HG02840 (cell line): ENCODE measurements around the gene ZFAND3.

Experiments
- ATAC-seq: cut with Tn5 transposase; IDR thresholded peaks from one replicate; pipeline ENCODE4 v1.9.1; 2021; ENCODE audit warnings: mild to moderate bottlenecking, moderate library complexity, moderate number of reproducible peaks; ENCODE audit not compliant: unreplicated experiment, low FRiP score

The ZFAND3 gene

DNA sequence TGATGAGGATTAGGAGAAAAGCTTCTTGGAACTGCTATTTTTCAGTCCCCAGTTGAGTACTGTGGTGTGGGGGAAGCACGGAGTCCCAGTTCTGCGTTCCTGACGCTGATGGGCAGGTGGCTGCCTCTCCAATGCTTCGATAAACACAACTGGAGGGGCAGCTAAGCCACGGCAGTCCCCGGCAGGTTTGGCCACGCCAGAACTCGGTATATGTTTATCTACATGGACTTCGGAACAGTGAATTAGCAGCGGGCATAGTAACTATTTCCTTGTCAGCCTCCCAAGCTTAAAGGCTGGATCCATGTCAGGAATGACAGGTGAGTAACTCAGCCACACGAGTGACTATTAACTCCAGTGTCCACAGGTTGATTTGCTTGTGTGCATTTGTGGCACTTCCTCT, 354.4 kb downstream of the ZFAND3 start:
- no peak for ATAC-seq

DNA sequence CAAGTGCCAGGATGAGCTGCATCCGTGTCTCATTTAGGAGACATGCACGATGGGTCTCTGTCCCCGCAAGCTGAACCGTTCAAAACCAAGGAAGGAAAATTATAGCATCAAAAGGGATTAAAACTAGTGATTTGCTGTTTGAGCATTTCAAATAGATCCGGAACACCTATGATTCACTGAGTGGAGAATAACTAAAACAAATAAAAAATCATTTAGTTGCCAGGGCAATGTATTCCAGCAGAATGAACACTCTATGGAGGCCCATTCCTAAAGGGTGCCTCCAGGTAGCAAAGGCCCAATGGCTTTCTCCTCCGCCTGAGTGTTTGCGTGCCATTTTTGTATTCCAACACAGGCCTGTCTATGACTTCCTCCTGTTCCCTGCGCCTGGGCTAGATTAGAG, 354.8 kb downstream of the ZFAND3 start:
- no peak for ATAC-seq

DNA sequence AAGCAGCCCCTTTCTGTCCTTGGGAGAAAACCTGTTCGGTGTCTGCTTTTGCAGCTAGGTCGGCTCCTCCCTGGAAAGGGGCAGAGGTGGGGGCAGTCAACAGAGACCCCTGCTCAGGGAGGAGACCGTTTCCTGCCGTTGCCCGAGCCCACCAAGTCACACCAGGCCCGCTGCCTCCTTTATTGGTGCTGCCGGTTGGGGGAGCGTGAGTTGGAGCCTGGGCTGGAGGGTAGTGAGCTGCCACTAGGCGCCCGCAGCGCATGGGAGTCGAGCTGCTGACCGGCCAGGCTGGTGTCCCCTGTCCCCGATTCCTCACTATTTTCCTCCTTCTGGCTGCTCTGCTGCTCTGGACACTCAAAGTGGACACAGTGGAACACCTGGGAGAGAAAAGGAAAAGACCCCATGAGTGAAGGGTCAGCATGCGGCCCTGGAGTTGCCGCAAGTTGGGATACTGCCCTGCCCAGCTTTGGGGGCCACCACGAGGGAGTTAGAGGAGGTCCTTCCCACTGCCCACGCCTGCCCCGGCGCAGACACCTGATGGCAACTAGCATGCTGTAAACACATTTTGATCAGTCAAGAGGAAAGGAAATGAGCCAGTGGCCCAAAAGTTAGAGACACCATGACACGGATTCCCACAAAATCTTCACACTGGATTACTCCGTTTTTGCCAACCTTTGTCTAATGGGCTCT, 355.4 kb downstream of the ZFAND3 start:
- no peak for ATAC-seq

GRCh38 chr6:38175786-38176185, 356.3 kb downstream of the ZFAND3 start:
- no peak for ATAC-seq

DNA sequence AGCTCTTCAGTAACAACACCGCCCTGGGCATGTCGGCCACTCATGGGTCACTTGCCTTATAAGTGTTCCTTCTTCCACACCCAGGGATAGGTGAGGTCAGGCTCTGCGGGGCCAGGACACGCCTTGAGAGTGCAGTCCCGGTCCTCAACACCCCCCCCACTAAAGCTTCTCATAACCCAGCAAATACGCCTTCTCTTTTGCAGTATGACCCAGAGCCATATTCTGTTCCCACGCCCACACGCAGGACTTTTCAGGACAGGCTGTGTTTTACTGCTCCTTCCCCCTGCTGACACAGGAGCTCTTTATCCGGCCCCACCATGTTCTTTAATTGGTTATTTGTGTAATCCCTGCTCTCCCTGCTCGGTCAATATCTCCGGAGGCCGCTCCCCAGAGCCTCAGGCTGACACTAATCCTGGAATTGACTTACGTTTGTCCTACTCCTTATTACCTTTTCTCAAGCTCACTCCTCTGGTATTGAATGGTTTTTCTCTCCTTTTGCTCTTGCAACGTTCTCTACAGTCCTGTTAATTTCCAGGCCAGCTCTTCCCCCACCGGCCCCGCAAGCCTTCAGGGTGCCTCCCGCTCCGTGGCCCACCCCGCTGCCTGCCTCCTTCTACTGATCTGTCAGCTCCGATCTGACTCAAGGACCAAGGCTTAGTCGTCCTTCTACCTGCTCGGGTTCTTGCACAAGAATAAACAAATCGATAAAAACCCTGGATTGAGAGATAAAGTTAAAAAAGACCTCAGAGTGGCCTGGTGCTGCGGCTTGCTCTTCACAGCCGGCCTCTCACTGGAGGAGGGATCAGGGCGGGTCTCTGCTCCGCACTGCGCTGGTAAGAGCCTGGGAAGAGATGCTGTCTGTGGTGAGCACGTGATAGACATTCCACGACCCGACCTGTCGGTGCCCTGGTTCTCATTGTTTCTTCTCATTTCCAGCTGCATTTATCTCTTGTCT, 357.5 kb downstream of the ZFAND3 start:
- ATAC-seq: no peak

GRCh38 chr6:38177882-38178583, 358.5 kb downstream of the ZFAND3 start:
- ATAC-seq: no peak

- no peak for ATAC-seq
Observed at GRCh38 chr6:38178584-38178886, 359.0 kb downstream of the ZFAND3 start.

GRCh38 chr6:38179300-38179699, 359.8 kb downstream of the ZFAND3 start:
- no peak for ATAC-seq

- ATAC-seq: no peak
Observed at GRCh38 chr6:38179794-38180430, 360.4 kb downstream of the ZFAND3 start.

- no peak for ATAC-seq
Observed at GRCh38 chr6:38180586-38180985, 361.1 kb downstream of the ZFAND3 start.

- no peak for ATAC-seq
Observed at GRCh38 chr6:38182426-38182825, 362.9 kb downstream of the ZFAND3 start.

DNA sequence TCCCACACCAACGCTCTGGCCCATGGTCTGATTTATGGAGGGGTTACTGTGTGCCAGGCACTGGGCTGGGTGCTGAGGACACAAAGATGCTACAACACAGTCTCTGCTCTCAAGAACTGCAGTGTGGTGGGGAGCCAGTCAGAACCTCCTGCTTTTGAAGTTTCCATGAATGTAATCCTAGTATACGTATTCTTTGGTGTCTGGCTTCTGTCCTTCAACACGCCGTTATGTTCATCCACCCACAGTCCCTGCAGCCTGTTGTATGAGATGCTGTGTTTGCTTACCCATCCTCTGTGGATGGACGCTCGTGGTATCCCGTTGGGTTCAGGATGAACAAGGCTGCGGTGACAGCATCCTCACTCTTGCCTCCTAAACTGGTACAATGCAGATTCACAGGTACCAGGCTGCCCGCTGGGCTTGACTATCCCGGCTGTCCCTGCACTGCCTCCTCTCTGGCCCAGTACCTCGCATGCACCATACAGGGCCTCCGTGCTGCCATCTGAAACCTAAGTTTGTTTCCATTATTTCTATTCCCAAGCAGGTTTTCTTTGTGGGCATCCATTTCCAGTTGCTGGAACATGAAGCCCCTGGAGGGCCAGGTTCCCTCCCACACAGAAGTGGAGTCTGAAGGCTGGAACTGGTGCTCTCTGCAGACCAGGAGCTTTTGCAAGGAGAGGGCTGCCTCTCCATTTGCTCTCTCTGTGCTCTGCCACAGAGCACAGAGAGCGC, 364.5 kb downstream of the ZFAND3 start:
- no peak for ATAC-seq

- ATAC-seq: no peak
Observed at GRCh38 chr6:38184585-38185080, 365.1 kb downstream of the ZFAND3 start.

DNA sequence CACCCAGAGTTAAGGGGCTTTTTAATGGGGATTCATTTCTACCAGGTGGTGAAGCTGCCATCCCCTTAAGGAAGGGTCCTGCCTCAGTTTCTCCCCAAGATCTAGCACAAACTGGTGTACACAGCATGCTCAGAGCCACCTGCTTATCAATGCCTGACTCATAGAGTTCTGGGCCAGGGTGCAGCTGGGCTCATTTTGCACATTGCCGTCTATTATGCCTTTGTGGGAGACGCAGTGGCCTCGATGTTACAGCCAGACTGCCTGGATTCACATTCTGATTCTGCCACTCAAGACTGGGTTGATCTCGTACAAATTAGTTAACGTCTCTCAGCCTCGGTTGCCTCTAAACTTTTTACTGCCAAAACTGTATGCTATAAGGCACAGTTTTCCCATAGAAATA, 365.7 kb downstream of the ZFAND3 start:
- no peak for ATAC-seq

- no peak for ATAC-seq
Observed at GRCh38 chr6:38185752-38186151, 366.2 kb downstream of the ZFAND3 start.

GRCh38 chr6:38187325-38187724, 367.8 kb downstream of the ZFAND3 start:
- no peak for ATAC-seq

DNA sequence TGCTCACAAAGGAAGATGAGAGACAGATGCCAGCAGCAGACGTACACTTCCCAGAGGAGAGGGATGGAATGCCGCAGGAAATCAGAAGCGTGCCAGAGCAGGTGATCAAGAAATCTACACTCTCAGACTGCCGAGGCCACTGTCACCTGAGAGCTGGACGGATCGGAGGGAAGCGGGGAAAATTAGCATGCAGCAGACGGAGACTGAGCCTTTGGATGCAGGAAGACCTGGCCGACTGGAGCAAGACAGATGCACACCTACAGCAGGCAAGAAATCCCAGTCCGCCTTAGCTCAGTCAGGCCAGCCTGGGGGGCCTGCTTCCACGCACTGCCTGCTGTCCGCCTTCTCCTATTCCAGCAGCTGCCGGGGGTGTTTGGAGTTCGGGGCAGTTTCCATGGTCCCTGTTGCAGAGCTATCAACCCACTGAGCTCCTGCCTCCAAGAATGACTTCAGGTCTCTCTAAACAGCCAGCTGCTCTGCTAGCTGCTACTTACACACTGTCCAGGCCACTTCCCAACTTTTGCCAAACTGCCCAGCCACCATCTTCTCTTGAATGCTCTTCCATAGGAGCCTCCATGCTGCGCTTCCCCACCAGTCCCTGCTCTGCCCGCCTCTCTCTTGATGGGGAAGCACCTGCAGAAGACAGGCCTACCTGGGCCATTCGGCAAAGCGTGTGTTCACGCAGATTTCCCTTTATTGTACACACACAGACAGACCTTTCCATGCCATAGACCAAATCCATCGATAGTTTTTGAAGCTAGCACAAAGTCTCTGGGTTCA, 368.5 kb downstream of the ZFAND3 start:
- ATAC-seq: no peak

DNA sequence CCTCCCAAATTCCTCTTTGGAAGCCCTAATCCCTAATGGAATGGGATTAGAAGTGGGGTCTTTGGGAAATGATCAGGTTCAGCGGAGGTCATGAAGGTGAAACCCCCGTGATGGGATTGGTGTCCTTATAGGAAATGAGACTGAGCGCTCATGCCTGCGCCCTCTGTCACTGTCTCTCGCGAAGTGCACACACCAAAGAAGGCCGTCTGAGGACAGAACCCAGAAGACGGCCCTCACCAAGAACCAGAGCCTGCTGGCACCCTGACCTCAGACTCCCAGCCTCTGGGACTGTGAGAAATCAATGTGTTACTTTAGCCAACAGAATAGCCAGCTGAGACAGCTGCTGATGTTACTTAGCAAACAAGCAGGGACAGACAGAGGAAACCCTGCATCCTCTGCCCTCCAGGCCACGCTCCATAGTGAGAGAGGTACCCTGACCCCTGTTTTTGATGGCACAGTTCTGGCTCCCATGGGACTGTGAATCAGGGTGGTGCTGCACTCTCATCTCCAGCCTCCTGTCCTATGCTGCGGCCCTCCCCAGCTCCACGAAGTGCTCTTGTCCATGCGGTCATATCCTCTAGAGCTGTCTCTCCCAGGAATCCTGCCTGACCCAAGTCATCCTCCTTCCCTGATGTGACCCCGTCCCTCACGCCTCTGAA, 369.3 kb downstream of the ZFAND3 start:
- no peak for ATAC-seq

DNA sequence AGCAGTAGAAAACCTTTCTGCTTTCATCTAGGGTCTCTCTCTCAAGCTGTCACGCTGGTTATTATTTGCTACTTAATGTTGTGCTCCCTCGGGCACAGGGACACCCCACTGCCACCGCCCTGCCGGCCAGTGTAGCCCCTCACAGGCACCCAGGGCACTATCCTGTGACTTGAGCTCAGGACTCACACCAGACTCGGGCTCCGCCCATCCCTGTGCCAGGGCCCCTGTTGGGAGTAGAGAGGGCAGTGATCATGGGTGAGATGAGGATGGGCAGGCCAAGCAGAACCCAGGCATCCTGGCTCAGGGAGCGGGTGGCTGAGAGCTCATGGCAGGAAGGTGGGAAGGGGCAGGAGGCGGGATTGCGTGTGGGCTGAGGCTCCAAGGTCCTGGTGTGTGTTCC, 371.9 kb downstream of the ZFAND3 start:
- no peak for ATAC-seq
